IPS-15b (cell line): ENCODE data around the gene HES7.

Experiments
- H3K27me3 ChIP-seq: one replicate; pipeline ENCODE4 v1.6.1; 2013; ENCODE audit warnings: low read length; ENCODE audit not compliant: control insufficient read depth, insufficient read depth
- H3K36me3 ChIP-seq: one replicate; pipeline ENCODE4 v1.6.1; 2013; ENCODE audit warnings: low read length; ENCODE audit not compliant: control insufficient read depth, insufficient read depth
- H3K4me1 ChIP-seq: one replicate; pipeline ENCODE4 v1.6.1; 2013; ENCODE audit warnings: mild to moderate bottlenecking, low read length; ENCODE audit not compliant: control insufficient read depth, insufficient read depth
- H3K4me3 ChIP-seq: one replicate; pipeline ENCODE4 v1.5.1; 2013; ENCODE audit warnings: low read depth, low read length
- H3K9ac ChIP-seq: one replicate; pipeline ENCODE4 v1.6.1; 2013; ENCODE audit warnings: low read depth, mild to moderate bottlenecking, low read length
- H3K9me3 ChIP-seq: one replicate; pipeline ENCODE4 v1.6.1; 2013; ENCODE audit warnings: mild to moderate bottlenecking, low read length; ENCODE audit not compliant: control insufficient read depth, insufficient read depth

The HES7 gene

DNA sequence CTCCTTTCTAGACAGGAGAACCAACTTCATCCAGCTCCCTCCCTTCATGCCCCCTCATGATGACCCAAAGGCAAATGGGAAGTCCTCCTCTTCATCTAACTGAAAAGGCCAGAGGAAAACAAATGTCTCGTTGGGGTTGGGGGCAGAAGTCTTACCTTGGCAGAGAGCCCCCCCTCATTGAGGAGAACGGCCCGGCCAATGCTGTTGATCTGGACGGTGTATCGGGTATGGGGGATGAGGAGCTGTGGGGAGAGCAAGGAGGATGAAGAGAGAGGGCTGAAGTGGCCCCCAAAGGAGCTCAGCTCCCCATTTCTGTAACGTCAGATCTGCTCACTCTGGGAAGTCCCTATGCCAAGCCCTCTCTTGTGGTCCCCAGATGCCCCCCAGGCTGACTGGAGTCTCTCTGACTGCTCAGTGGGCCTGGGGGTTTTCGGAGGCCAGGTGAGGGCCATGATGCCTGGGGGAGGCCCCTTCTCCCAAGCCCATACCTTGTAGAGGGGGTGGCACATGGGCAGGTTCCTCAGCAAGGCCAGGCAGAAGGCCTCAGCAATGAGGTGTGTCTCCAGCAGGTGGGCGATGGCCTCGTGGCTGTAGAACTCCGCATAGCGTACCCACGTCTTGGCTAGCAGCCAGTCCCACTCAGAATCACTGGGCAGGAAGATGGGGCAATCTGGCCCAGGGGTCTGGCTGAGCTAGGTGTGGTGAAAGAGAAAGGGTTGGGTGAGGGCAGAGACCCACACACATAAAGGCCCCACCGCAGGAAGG, 47.2 kb downstream of the HES7 start:
- H3K9me3 ChIP-seq = no peaks in the 10 kb centered on the region
- H3K4me1 ChIP-seq = peaks cover 5% of the 10 kb centered on the region
- peaks cover 86% of the 10 kb centered on the region for H3K27me3 ChIP-seq
- no peaks in the 10 kb centered on the region for H3K36me3 ChIP-seq
- no peak overlapping the region for H3K9ac ChIP-seq
- no peak overlapping the region for H3K4me3 ChIP-seq

DNA sequence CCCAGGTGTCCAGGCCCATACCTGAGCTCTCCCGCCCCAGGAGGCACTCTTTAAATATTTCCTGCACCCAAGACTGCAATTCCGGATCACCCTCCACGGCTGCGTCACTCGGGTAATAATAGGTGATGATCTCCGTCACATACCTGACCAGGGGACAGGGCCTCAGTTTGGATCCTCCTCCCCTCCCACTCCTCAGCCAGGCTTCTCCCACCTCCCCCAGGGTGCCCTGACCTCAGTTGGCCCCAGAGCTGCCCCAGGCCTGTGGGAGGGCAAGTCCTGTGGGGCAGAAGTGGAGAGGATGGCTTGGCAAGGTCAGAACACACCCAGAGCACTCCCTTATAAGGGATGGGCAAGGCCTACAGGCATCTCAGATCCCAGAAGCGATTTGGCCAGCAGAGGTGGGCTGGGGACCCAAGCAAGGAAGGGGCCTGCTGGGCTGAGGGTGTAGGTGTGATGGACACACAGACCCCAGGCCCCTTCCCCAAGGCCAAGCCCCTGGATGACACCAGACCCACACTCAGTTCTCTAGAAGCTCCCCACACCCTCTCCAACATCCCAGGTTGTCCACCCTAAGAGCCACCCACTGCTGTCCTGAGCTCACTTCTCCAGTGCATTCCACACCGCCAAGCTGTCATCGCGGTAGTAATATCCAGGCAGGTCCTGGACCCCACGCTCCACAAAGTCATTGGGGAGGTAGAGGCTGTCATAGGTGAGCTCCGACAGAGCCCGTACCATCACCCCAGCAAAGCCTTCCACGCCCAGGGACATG, 48.1 kb downstream of the HES7 start:
- H3K4me3 ChIP-seq = no peak overlapping the region
- no peaks in the 10 kb centered on the region for H3K9me3 ChIP-seq
- no peaks in the 10 kb centered on the region for H3K36me3 ChIP-seq
- peaks cover 5% of the 10 kb centered on the region for H3K4me1 ChIP-seq
- no peak overlapping the region for H3K9ac ChIP-seq
- peaks cover 86% of the 10 kb centered on the region for H3K27me3 ChIP-seq

DNA sequence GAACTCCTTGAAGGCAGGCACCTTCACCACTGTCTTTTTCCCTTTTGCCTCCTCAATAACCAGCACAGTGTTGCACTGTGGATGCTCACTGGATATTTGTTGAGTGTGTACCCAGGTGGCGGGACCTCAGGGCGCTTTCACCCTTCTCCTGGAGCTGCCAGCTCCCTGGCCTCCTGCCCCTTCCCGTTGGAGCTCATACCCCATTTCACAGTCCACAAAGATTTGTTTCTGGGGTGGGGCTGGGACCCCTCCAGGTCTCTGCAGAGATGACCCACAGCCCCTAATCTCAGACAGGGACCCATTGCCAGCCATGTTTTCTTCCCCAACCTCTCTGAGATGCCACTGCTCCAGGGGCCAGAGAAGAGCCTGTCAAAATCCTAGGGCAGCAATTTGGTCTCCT, 48.8 kb downstream of the HES7 start:
- Histone ChIP-seq H3K27me3 (peaks cover 86% of the 10 kb centered on the region), H3K36me3 (no peaks in the 10 kb centered on the region), H3K9me3 (no peaks in the 10 kb centered on the region), H3K4me1 (peaks cover 5% of the 10 kb centered on the region), H3K4me3 (no peak overlapping the region), H3K9ac (no peak overlapping the region)

DNA sequence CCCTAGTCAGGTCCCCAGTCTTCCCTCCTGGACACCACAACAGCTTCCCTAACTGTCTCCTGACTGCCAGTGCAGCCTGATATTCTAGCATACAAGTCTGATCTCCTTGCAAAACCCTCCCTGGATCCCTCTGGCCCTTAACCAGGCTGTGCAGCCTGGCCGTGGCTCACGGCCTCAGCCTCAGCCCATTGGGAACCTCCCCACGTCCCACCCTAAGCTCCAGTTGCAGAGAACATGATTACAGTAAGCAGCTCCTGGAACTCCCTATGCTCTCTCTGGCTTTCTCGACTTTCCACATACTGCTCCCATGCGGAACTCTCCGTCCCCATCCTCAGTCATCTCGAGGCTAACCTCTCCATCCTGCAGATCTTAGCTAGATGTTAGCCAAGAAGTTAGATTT, 49.4 kb downstream of the HES7 start:
- Histone ChIP-seq H3K36me3 (no peaks in the 10 kb centered on the region), H3K4me1 (peaks cover 5% of the 10 kb centered on the region), H3K9me3 (no peaks in the 10 kb centered on the region), H3K27me3 (peaks cover 85% of the 10 kb centered on the region), H3K9ac (no peak overlapping the region), H3K4me3 (peak overlapping the region; percentile 62)

DNA sequence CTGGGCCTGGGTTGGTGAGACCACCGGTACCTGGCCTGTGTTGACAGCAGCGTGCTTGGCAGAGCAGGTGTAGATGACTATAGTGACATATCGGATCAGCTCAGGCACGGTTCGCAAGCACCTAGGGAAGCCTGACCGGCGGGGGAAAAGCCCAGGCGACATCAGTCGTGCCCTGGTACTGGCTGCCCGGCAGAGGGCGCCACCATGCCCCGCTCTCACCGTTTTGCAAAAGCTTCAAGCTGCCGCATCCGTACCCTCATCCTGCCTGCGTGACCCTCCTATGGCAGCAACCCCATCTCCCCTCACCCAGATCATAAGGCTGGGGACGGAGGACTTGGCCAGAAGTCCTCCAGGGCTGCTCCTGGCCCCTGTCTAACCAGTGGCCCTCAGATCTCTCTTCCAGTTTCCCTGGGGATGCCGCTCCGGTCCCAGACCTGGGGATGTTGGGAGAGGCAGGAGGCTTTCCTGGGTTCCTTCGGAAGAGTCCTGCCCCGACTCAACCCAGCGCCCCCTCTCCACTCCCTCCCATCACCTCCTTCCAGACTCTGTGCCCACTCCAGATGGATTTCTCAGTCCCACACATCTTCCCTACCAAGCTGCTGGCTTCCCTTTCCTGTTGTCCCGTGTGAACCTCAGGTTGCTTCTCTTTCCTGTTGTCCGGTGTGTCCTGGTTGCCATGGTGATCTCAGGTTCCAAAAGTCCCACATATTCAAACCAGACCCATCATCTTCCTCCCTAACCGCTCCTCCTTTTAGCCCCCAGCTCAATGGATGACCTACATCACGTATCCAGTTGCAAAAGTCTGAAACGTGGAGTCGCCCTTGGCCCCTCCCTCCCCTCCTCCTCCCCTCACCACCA, 50.0 kb downstream of the HES7 start:
- H3K36me3 ChIP-seq = no peaks in the 10 kb centered on the region
- no peak overlapping the region for H3K9ac ChIP-seq
- H3K27me3 ChIP-seq = peaks cover 91% of the 10 kb centered on the region
- H3K4me3 ChIP-seq = peak overlapping the region; percentile 62
- peaks cover 5% of the 10 kb centered on the region for H3K4me1 ChIP-seq
- H3K9me3 ChIP-seq = no peaks in the 10 kb centered on the region

DNA sequence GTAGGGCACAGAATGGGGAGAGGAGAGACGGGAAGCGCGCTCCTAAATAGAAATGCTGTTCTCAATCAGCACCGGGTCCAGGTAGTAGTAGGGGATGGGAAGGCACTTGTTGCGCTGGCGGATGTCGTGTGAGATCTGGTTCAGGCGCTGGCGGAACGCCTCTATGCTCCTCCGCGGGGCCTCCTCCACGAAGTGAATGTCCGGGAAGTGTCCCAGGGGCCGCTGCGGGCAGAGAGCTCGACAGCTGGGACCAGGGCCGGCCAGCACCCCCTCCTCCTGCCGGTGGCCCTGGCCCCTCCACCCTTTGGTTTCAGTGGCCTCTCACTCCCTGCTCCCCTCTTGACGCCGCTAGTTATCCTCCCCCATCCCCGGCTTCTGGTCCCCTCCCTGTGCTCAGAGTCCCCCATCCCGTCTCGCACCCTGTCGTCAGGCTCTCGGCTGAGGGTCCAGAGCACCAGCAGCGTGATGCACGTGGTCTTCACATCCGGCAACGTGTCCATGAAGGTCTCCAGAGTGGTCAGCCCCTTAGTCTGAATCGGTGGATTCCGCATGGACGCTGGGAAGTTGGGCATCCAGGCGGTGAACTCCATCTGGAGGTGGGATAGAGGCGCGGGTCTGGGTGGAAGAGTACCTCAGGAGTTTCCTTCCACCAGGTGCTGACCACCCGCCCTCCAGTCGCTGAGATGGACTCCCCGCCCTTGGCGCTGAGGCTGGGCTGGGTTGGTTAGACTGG, 51.0 kb downstream of the HES7 start:
- Histone ChIP-seq H3K4me3 (peak overlapping the region; percentile 62), H3K36me3 (no peaks in the 10 kb centered on the region), H3K9me3 (no peaks in the 10 kb centered on the region), H3K9ac (no peak overlapping the region), H3K4me1 (peaks cover 5% of the 10 kb centered on the region), H3K27me3 (peaks cover 95% of the 10 kb centered on the region)

DNA sequence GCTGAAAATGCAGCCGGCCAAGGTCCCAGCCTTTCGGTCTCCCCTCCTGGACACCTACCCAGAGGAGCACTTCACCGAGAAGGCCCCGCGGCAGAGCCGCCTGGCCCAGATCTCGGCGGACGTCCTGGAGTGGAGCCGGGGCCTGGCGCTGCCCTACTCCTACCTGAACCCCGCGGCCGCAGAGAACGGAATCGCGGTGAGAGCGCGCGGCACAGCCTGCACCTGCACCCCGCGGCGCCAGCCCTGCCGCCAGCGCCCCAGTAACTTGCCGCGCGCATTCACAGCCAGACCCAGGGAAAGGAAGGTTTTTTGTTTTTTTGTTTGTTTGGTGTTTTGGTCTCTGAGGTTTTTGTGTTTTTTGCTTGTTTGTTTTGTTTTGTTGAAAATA, 51.6 kb downstream of the HES7 start:
- no peak overlapping the region for H3K9ac ChIP-seq
- peaks cover 5% of the 10 kb centered on the region for H3K4me1 ChIP-seq
- no peaks in the 10 kb centered on the region for H3K9me3 ChIP-seq
- peaks cover 93% of the 10 kb centered on the region for H3K27me3 ChIP-seq
- no peaks in the 10 kb centered on the region for H3K36me3 ChIP-seq
- H3K4me3 ChIP-seq = peak overlapping the region; percentile 62

DNA sequence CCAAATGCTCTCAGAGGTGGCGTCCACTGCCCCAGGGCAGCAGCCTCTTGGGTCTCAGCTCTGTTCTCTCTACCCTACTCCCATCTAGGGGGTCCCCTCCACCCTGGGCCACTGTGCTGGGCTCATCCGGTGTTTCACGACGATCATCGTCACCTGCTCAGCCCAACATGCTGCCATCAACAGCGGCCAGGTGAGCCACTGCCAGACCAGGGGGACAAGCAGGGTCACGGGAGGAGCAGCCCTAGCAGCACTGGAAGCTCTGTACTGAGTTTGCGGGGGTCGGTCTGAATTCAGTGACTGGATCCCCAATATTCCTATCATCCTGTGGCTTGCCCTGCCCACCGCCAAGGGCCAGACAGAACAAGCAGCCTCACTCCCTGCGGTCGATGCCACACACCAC, 52.4 kb downstream of the HES7 start:
- H3K27me3 ChIP-seq = peaks cover 91% of the 10 kb centered on the region
- H3K9ac ChIP-seq = no peak overlapping the region
- H3K9me3 ChIP-seq = no peaks in the 10 kb centered on the region
- no peaks in the 10 kb centered on the region for H3K36me3 ChIP-seq
- peak overlapping the region; percentile 62 for H3K4me3 ChIP-seq
- peaks cover 5% of the 10 kb centered on the region for H3K4me1 ChIP-seq
